ENCODE measurements around the gene MKRN2OS.

MKRN2OS gene

GRCh38 chr3:12512534-12513118 is 32.7 kb downstream of the MKRN2OS start:
- no peak for DNase-seq

- no peak for DNase-seq
Measured at GRCh38 chr3:12509466-12509865, 35.8 kb downstream of the MKRN2OS start.

DNA sequence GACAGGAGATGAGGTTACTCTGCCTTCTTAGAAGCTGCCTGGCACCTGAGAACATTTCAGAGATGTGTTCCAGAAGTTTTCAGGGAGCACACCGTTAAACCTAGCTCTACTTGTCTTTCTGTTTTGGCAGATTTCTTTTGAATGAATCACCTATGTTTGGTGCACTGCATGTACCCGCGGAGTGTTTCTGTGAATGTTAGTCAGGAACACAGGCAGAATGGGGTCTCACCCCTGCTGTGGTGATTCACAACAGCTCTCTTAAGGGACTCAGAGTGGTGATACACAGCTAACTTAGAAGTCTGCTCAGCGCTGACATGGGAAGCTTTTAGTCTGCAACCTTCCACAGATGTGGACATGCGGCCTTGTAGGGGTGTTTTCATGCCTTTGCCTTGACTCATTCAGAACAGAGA is 37.0 kb downstream of the MKRN2OS start:
- DNase-seq: no peak

- DNase-seq: no peak
Measured at GRCh38 chr3:12507591-12508281, 37.6 kb downstream of the MKRN2OS start.

DNA sequence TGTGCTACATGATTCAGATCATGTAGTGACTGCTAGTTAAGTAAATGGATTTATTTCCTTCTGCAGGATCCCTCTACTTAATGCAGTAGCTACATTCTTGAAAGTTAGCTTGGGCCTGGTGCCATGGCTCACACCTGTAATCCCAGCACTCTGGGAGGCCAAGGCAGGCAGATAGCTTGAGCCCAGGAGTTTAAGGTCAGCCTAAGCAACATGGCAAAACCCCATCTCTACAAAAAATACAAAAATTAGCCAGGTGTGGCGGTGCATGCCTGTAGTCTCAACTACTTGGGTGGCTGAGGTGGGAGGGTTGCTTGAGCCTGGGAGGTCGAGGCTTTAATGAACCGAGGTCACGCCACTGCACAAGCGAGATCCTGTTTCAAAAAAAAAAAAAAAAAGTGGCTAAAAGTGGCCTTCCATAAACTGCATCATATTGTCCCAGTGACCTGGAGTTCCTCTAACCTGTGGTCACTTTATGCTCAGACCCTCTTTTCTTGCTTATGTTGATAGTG is 39.0 kb downstream of the MKRN2OS start:
- no peak for DNase-seq

DNA sequence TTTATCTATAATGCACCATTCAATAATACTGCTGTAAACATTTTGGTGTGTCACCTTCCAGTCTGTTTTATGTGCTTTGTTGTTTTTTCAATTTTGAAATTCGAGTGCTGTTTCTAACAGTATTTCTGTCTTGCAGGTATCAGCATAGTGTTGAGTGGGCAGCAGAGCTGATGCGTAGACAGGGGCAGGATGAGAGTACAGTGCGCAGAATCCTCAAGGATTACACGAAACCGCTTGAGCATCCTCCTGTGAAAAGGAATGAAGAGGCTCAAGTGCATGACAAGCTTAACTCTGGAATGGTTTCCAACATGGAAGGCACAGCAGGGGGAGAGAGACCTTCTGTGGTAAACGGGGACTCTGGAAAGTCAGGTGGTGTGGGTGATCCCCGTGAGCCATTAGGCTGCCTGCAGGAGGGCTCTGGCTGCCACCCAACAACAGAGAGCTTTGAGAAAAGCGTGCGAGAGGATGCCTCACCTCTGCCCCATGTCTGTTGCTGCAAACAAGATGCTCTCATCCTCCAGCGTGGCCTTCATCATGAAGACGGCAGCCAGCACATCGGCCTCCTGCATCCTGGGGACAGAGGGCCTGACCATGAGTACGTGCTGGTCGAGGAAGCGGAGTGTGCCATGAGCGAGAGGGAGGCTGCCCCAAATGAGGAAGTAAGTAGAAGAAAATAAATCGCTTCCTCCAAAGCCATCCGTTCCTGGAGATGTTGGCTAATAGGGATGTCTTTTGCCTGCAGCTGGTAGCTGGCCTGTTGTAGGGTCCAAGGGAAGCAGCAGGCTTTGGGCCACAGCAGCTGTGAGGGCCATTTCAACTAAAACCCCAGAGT is 42.0 kb downstream of the MKRN2OS start:
- no peak for DNase-seq

GRCh38 chr3:12501360-12502020 is 43.8 kb downstream of the MKRN2OS start:
- no peak for DNase-seq

GRCh38 chr3:12499474-12499873 is 45.8 kb downstream of the MKRN2OS start:
- no peak for DNase-seq

DNA sequence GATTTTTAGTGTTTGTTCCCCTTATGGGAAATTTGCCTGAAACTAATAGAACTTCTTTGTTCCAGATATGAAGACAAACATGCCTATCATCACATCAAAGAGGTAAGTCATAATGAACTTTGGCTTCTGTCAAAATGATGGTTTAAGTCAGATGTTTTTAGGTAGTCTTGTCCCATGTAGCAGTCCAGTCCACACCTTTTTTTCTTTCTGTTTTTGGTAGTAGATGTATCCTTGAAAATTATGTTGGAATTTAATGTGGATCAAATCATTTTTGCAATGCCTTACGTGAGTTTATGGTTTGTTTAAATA is 48.9 kb downstream of the MKRN2OS start:
- DNase-seq: no peak

DNA sequence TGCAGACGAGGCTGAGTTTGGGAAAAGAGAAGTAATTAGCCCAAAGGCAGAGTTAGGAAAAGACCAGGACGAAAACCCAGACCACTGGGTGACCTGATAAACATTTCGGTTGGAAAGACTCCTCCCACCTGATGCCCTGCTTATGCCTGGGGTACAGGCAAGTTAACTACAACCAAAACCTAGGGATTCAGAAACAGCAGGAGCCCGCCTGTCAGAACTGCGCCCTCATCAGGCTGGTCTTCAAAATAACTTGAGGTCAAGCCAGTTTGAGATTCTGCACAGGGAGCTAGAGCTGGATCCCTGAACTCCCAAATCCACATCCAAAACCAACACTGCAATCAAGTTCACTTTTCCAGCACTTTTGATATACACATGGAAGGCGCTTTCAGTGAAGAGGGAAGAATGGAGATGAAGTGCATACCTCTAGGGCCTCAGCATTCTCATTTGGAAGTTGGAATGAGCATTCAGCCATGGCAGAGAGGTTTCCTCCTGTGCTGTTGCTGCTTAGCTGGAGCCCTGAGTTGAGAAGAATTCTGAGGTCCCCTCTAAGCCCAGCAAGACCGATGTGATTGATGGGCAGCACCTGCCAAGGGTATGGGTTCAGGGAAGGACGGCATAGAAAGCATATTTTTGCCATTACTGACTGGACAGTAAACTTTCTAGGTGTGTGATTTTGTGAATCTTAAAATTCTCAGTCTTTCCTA is 49.4 kb downstream of the MKRN2OS start:
- DNase-seq: no peak

DNA sequence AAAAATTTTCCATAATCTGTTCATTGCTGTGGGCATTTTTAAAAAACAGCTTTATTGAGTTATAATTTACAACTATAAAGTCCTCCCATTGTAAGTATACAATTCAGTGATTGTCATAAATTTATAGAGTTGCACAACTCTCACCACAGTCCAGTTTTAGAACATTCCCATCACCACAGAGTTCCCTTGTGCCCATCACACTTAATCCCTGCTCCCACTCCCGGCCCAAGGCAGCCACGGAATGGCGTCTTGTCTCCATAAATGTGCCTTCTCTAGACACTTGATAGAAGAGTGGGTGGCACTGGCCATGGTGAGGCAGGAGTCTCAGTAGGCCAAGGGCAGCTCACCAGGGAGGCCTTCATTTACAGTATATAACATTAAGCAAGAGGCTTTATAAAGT is 54.8 kb downstream of the MKRN2OS start:
- no peak for DNase-seq

DNA sequence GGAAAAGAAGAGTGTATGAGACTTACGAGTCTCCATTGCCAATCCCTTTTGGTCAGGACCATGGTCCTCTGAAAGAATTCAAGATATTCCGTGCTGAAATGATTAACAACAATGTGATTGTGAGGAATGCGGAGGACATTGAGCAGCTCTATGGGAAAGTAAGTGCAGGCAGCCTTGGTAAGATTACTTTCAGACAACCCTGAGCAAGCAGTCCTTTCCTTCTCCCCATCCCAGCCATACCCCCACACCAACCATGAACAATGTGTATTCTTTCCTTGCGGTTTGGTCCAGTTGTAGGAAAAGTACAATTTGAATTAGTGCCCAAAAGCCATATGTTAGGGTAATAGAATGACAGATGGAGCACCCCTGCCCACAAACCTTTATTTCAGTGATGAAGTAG is 55.5 kb downstream of the MKRN2OS start:
- DNase-seq: no peak
